Heart left ventricle (tissue), 13 donors: ENCODE results near the gene ZFPM1.

Source experiments
- CTCF ChIP-seq, 12 donors: fragments of 200-600 bp; sonication (generic) in 4 of 12; IDR thresholded peaks; one replicate each; pipeline versions ENCODE4 v1.5.0 to v1.8.0; 2018 to 2022; ENCODE audit warnings: antibody characterized with exemption in 12 of 12, mild to moderate bottlenecking in 5 of 12
- POLR2A ChIP-seq, 2 donors: fragments of 450-650 bp; IDR thresholded peaks; one replicate each; pipeline ENCODE4 v1.6.1; 2017; ENCODE audit warnings: antibody characterized with exemption in 2 of 2, mild to moderate bottlenecking in 2 of 2, moderate library complexity in 2 of 2
- donor health status: ischemic (EF 13 %, LVEDD 7.1; RV severe dilation, severe dysfunction).
- donor health status: DM: no; HTN: yes; CAD: no.
- donor health status: DM: no; HTN: no; CAD: no.
- donor health status: ischemic (EF 25% LVEDD 6.9; RV normal size, moderate dysfunction).
- donor health status: ischemic (EF 25% LVEDD 5.7; RV mildly dilated, moderate dysfunction).
- donor health status: ischemic (EF 35%, LVEDD 5.7; RV mildly dilated, moderate dysfunction).
- donor health status: nonischemic (EF 11% LVEDD 7.7; RV severe dilation, severe dysfunction).
- donor health status: DM: yes; HTN: yes; CAD: no.
- donor health status: PGD.
- donor health status: ischemic (EF 29% LVEDD 5.4; RV normal size, mild dysfunction).
- donor health status: nonischemic (EF 23%, LVEDD 6.1; RV moderate dilation, normal function).

DNA sequence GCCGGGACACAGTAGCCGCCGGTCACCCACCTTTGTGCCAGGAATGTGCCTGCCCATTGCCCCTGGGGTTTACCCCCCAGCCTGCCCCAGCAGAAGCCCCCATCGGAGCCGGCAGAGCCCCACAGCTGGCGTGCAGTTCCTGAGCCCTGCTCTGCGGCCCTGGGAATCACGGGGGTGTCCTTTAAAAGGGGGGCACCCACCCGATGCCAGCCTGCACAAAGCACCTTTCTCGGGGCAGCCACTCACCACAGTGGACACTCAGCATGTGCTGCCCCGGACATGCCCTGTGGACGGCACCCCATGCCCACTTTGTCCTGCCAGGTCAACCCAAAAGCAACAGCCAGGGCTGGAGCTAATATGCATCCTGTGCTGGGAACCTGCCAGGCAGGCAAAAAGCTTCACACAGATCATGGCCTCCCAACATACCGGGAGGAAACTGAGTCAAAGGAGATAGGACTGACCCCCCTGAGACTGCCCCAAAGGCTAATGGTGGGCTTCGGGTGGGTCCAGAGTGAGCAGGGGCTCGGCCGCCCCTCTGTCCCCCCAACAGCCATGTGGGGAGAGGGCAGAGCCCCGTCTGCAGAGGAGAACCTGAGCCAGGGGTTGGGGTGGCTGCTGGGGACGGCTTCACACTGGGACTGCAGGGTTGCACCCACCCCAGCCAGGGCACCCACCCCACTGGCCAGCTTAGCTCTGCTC lies 71.3 kb downstream of the ZFPM1 start:
- TF ChIP-seq POLR2A (IDR thresholded peaks at IDR 0.05) (no peak), CTCF (IDR thresholded peaks at IDR 0.05) (no peak)
